ENCODE measurements around the gene KCNQ1OT1.

KCNQ1OT1 gene

GRCh38 chr11:2656859-2657258, 42.9 kb downstream of the KCNQ1OT1 start:
- Mint-ChIP-seq H3K4me1 (ENCODE audit: low read depth) (no peaks in the 10 kb centered on the region), H3K27ac (no peak overlapping the region), H3K9me3 (peaks cover 27% of the 10 kb centered on the region), H3K36me3 (ENCODE audit: low read depth) (peaks cover 6% of the 10 kb centered on the region), H3K27me3 (ENCODE audit: low read depth) (no peaks in the 10 kb centered on the region), H3K4me3 (no peak overlapping the region)

GRCh38 chr11:2655834-2656622, 43.8 kb downstream of the KCNQ1OT1 start:
- Mint-ChIP-seq H3K27me3 (ENCODE audit: low read depth) (no peaks in the 10 kb centered on the region), H3K4me3 (no peak overlapping the region), H3K4me1 (ENCODE audit: low read depth) (no peaks in the 10 kb centered on the region), H3K36me3 (ENCODE audit: low read depth) (peaks cover 7% of the 10 kb centered on the region), H3K9me3 (peaks cover 29% of the 10 kb centered on the region), H3K27ac (no peak overlapping the region)

GRCh38 chr11:2655016-2655719, 44.6 kb downstream of the KCNQ1OT1 start:
- H3K9me3 Mint-ChIP-seq, result peaks cover 27% of the 10 kb centered on the region
- H3K27ac Mint-ChIP-seq, result no peak overlapping the region
- no peaks in the 10 kb centered on the region for H3K4me1 Mint-ChIP-seq (ENCODE audit: low read depth)
- H3K27me3 Mint-ChIP-seq (ENCODE audit: low read depth), result no peaks in the 10 kb centered on the region
- peaks cover 5% of the 10 kb centered on the region for H3K36me3 Mint-ChIP-seq (ENCODE audit: low read depth)
- no peak overlapping the region for H3K4me3 Mint-ChIP-seq

GRCh38 chr11:2653930-2654739, 45.7 kb downstream of the KCNQ1OT1 start:
- Mint-ChIP-seq H3K9me3 (peaks cover 34% of the 10 kb centered on the region), H3K27me3 (ENCODE audit: low read depth) (no peaks in the 10 kb centered on the region), H3K36me3 (ENCODE audit: low read depth) (peaks cover 5% of the 10 kb centered on the region)

GRCh38 chr11:2653198-2653551, 46.6 kb downstream of the KCNQ1OT1 start:
- peaks cover 5% of the 10 kb centered on the region for H3K36me3 Mint-ChIP-seq (ENCODE audit: low read depth)
- no peak overlapping the region for H3K4me3 Mint-ChIP-seq
- no peak overlapping the region for H3K27ac Mint-ChIP-seq
- no peaks in the 10 kb centered on the region for H3K27me3 Mint-ChIP-seq (ENCODE audit: low read depth)
- no peaks in the 10 kb centered on the region for H3K4me1 Mint-ChIP-seq (ENCODE audit: low read depth)
- H3K9me3 Mint-ChIP-seq, result peaks cover 36% of the 10 kb centered on the region

More at GRCh38 chr11:2653930-2654739, 45.7 kb downstream of the KCNQ1OT1 start:
- no peak overlapping the region for H3K4me3 Mint-ChIP-seq
- H3K27ac Mint-ChIP-seq, result no peak overlapping the region
- no peaks in the 10 kb centered on the region for H3K4me1 Mint-ChIP-seq (ENCODE audit: low read depth)

GRCh38 chr11:2652333-2653197, 47.2 kb downstream of the KCNQ1OT1 start:
- no peak overlapping the region for H3K4me3 Mint-ChIP-seq
- H3K9me3 Mint-ChIP-seq, result peaks cover 39% of the 10 kb centered on the region
- no peak overlapping the region for H3K27ac Mint-ChIP-seq
- H3K4me1 Mint-ChIP-seq (ENCODE audit: low read depth), result no peaks in the 10 kb centered on the region
- H3K27me3 Mint-ChIP-seq (ENCODE audit: low read depth), result no peaks in the 10 kb centered on the region
- peaks cover 5% of the 10 kb centered on the region for H3K36me3 Mint-ChIP-seq (ENCODE audit: low read depth)

- H3K9me3 Mint-ChIP-seq, result peaks cover 46% of the 10 kb centered on the region
- H3K4me3 Mint-ChIP-seq, result no peak overlapping the region
- H3K27ac Mint-ChIP-seq, result no peak overlapping the region
- H3K36me3 Mint-ChIP-seq (ENCODE audit: low read depth), result peaks cover 8% of the 10 kb centered on the region
- H3K4me1 Mint-ChIP-seq (ENCODE audit: low read depth), result no peaks in the 10 kb centered on the region
- no peaks in the 10 kb centered on the region for H3K27me3 Mint-ChIP-seq (ENCODE audit: low read depth)
Observed at GRCh38 chr11:2651826-2652271, 47.9 kb downstream of the KCNQ1OT1 start.

GRCh38 chr11:2651054-2651617, 48.7 kb downstream of the KCNQ1OT1 start:
- Mint-ChIP-seq H3K4me1 (ENCODE audit: low read depth) (no peaks in the 10 kb centered on the region), H3K4me3 (no peak overlapping the region), H3K36me3 (ENCODE audit: low read depth) (peaks cover 8% of the 10 kb centered on the region), H3K27ac (no peak overlapping the region), H3K27me3 (ENCODE audit: low read depth) (no peaks in the 10 kb centered on the region), H3K9me3 (peaks cover 51% of the 10 kb centered on the region)

- peaks cover 54% of the 10 kb centered on the region for H3K9me3 Mint-ChIP-seq
- no peaks in the 10 kb centered on the region for H3K4me1 Mint-ChIP-seq (ENCODE audit: low read depth)
- H3K27ac Mint-ChIP-seq, result no peak overlapping the region
- no peak overlapping the region for H3K4me3 Mint-ChIP-seq
- no peaks in the 10 kb centered on the region for H3K27me3 Mint-ChIP-seq (ENCODE audit: low read depth)
- H3K36me3 Mint-ChIP-seq (ENCODE audit: low read depth), result peaks cover 8% of the 10 kb centered on the region
Observed at GRCh38 chr11:2650343-2650867, 49.4 kb downstream of the KCNQ1OT1 start.

GRCh38 chr11:2649848-2650247, 49.9 kb downstream of the KCNQ1OT1 start:
- H3K36me3 Mint-ChIP-seq (ENCODE audit: low read depth), result peaks cover 8% of the 10 kb centered on the region
- peaks cover 56% of the 10 kb centered on the region for H3K9me3 Mint-ChIP-seq
- no peak overlapping the region for H3K4me3 Mint-ChIP-seq
- no peak overlapping the region for H3K27ac Mint-ChIP-seq
- no peaks in the 10 kb centered on the region for H3K4me1 Mint-ChIP-seq (ENCODE audit: low read depth)
- H3K27me3 Mint-ChIP-seq (ENCODE audit: low read depth), result no peaks in the 10 kb centered on the region

GRCh38 chr11:2649400-2649799, 50.4 kb downstream of the KCNQ1OT1 start:
- H3K9me3 Mint-ChIP-seq, result peaks cover 60% of the 10 kb centered on the region
- H3K4me3 Mint-ChIP-seq, result no peak overlapping the region
- H3K36me3 Mint-ChIP-seq (ENCODE audit: low read depth), result peaks cover 8% of the 10 kb centered on the region
- no peaks in the 10 kb centered on the region for H3K27me3 Mint-ChIP-seq (ENCODE audit: low read depth)
- no peak overlapping the region for H3K27ac Mint-ChIP-seq
- no peaks in the 10 kb centered on the region for H3K4me1 Mint-ChIP-seq (ENCODE audit: low read depth)

GRCh38 chr11:2647953-2648352, 51.8 kb downstream of the KCNQ1OT1 start:
- Mint-ChIP-seq H3K4me3 (no peak overlapping the region), H3K9me3 (peaks cover 74% of the 10 kb centered on the region), H3K4me1 (ENCODE audit: low read depth) (no peaks in the 10 kb centered on the region), H3K27me3 (ENCODE audit: low read depth) (no peaks in the 10 kb centered on the region), H3K36me3 (ENCODE audit: low read depth) (peaks cover 10% of the 10 kb centered on the region), H3K27ac (no peak overlapping the region)

- Mint-ChIP-seq H3K9me3 (peaks cover 74% of the 10 kb centered on the region), H3K36me3 (ENCODE audit: low read depth) (peaks cover 10% of the 10 kb centered on the region), H3K4me1 (ENCODE audit: low read depth) (no peaks in the 10 kb centered on the region), H3K27ac (no peak overlapping the region), H3K27me3 (ENCODE audit: low read depth) (no peaks in the 10 kb centered on the region), H3K4me3 (no peak overlapping the region)
Observed at GRCh38 chr11:2647167-2647566, 52.6 kb downstream of the KCNQ1OT1 start.

Data from T-helper 1 cell treated with Interleukin-12 subunit alpha and Interleukin-12 subunit beta and Interleukin-4 antibody, amounts not matched to agents 30 μg/mL and 1 μg/mL, for 36 hours (primary cell).